Measurements from ENCODE around the gene THSD7A. TPM values are rescaled to one million over a fixed set of nuclear protein-coding genes. Genes with fewer than 3 reads are reported as not detected.

THSD7A gene
- total RNA-seq, 2 experiments from 2014 or later = not detected

GRCh38 chr7:11754123-11754522 is 77.9 kb downstream of the THSD7A start:
- H3K27me3 Mint-ChIP-seq = no peaks in the 10 kb centered on the region
- H3K4me3 Mint-ChIP-seq = no peak overlapping the region
- ChIA-PET CTCF (no interaction called here), POLR2A (no interaction called here)
- no peaks in the 10 kb centered on the region for H3K9me3 Mint-ChIP-seq
- no peak for ATAC-seq
- no peak overlapping the region for H3K27ac Mint-ChIP-seq
- H3K4me1 Mint-ChIP-seq (ENCODE audit: low read depth) = no peaks in the 10 kb centered on the region
- H3K36me3 Mint-ChIP-seq (ENCODE audit: low read depth) = no peaks in the 10 kb centered on the region
- no peak for DNase-seq
- no peak for TF ChIP-seq CTCF (IDR thresholded peaks at IDR 0.05)
- intact Hi-C loops (cut with micrococcal nuclease) = no loop called here

- Mint-ChIP-seq H3K4me1 (ENCODE audit: low read depth) (no peaks in the 10 kb centered on the region), H3K4me3 (no peak overlapping the region), H3K9me3 (no peaks in the 10 kb centered on the region), H3K27me3 (no peaks in the 10 kb centered on the region), H3K27ac (no peak overlapping the region), H3K36me3 (ENCODE audit: low read depth) (no peaks in the 10 kb centered on the region)
- intact Hi-C loops (cut with micrococcal nuclease) = no loop called here
- DNase-seq = no peak
- no peak for TF ChIP-seq CTCF (IDR thresholded peaks at IDR 0.05)
- ChIA-PET POLR2A (no interaction called here), CTCF (no interaction called here)
- no peak for ATAC-seq
Measured at GRCh38 chr7:11753433-11753832, 78.6 kb downstream of the THSD7A start.

- CTCF ChIA-PET = no interaction called here
- H3K4me3 Mint-ChIP-seq = no peak overlapping the region
- no peak overlapping the region for H3K27ac Mint-ChIP-seq
- no peaks in the 10 kb centered on the region for H3K9me3 Mint-ChIP-seq
- no peaks in the 10 kb centered on the region for H3K27me3 Mint-ChIP-seq
- H3K4me1 Mint-ChIP-seq (ENCODE audit: low read depth) = no peaks in the 10 kb centered on the region
- ATAC-seq (no peak), DNase-seq (no peak)
- no peak for TF ChIP-seq CTCF (IDR thresholded peaks at IDR 0.05)
- POLR2A ChIA-PET = no interaction called here
- intact Hi-C loops (cut with micrococcal nuclease) = no loop called here
- no peaks in the 10 kb centered on the region for H3K36me3 Mint-ChIP-seq (ENCODE audit: low read depth)
Measured at GRCh38 chr7:11751807-11752389, 80.1 kb downstream of the THSD7A start.

- ATAC-seq (no peak), DNase-seq (no peak)
- ChIA-PET CTCF (no interaction called here), POLR2A (no interaction called here)
- no peak for TF ChIP-seq CTCF (IDR thresholded peaks at IDR 0.05)
- intact Hi-C loops (cut with micrococcal nuclease) = no loop called here
- no peaks in the 10 kb centered on the region for H3K4me1 Mint-ChIP-seq (ENCODE audit: low read depth)
- H3K4me3 Mint-ChIP-seq = no peak overlapping the region
- H3K9me3 Mint-ChIP-seq = no peaks in the 10 kb centered on the region
- no peak overlapping the region for H3K27ac Mint-ChIP-seq
- H3K27me3 Mint-ChIP-seq = no peaks in the 10 kb centered on the region
- no peaks in the 10 kb centered on the region for H3K36me3 Mint-ChIP-seq (ENCODE audit: low read depth)
Measured at GRCh38 chr7:11751315-11751714, 80.7 kb downstream of the THSD7A start.

GRCh38 chr7:11750191-11750590 is 81.8 kb downstream of the THSD7A start:
- POLR2A ChIA-PET = no interaction called here
- ATAC-seq (no peak), DNase-seq (no peak)
- H3K36me3 Mint-ChIP-seq (ENCODE audit: low read depth) = no peaks in the 10 kb centered on the region
- intact Hi-C loops (cut with micrococcal nuclease) = no loop called here
- H3K9me3 Mint-ChIP-seq = no peaks in the 10 kb centered on the region
- no peaks in the 10 kb centered on the region for H3K4me1 Mint-ChIP-seq (ENCODE audit: low read depth)
- CTCF ChIA-PET = no interaction called here
- H3K4me3 Mint-ChIP-seq = no peak overlapping the region
- TF ChIP-seq CTCF (IDR thresholded peaks at IDR 0.05) = no peak
- no peak overlapping the region for H3K27ac Mint-ChIP-seq
- no peaks in the 10 kb centered on the region for H3K27me3 Mint-ChIP-seq

All from activated CD8-positive, alpha-beta T cell treated with anti-CD3 and anti-CD28 coated beads for 36 hours (primary cell).